T-helper 1 cell treated with Interleukin-12 subunit alpha and Interleukin-12 subunit beta and Interleukin-4 antibody, amounts not matched to agents 30 μg/mL and 1 μg/mL, for 36 hours (primary cell): ENCODE measurements around the gene CCDC121.

Experiments
- H3K27ac Mint-ChIP-seq: one replicate; pipeline ENCODE4 v1.8.0; 2021; ENCODE audit warnings: mild to moderate bottlenecking, mixed read lengths
- H3K27me3 Mint-ChIP-seq: one replicate; pipeline ENCODE4 v1.8.0; 2021; ENCODE audit warnings: low read depth, mixed read lengths
- H3K36me3 Mint-ChIP-seq: one replicate; pipeline ENCODE4 v1.8.0; 2021; ENCODE audit warnings: low read depth, mixed read lengths
- H3K4me1 Mint-ChIP-seq: one replicate; pipeline ENCODE4 v1.8.0; 2021; ENCODE audit warnings: low read depth, mixed read lengths
- H3K4me3 Mint-ChIP-seq: one replicate; pipeline ENCODE4 v1.8.0; 2021; ENCODE audit warnings: mild to moderate bottlenecking, moderate library complexity, mixed read lengths
- H3K9me3 Mint-ChIP-seq: one replicate; pipeline ENCODE4 v1.8.0; 2021; ENCODE audit warnings: mixed read lengths

Gene CCDC121

GRCh38 chr2:27581417-27582128 lies 47.2 kb downstream of the CCDC121 start:
- Mint-ChIP-seq H3K36me3 (peaks cover 19% of the 10 kb centered on the region), H3K27ac (peak overlapping the region; percentile 22), H3K9me3 (peaks cover 4% of the 10 kb centered on the region), H3K27me3 (peaks cover 24% of the 10 kb centered on the region), H3K4me3 (peak overlapping the region; percentile 33), H3K4me1 (peaks cover 31% of the 10 kb centered on the region)
